HFFc6 (cell line): ENCODE data around the gene SRGAP3. TPM values are rescaled to one million over a fixed set of nuclear protein-coding genes. Genes with fewer than 3 reads are reported as not detected.

Experiments used
- DNase-seq: peaks from one replicate; pipeline ENCODE4 v3.0.0-alpha.2; 2018
- H3K27ac Mint-ChIP-seq: 2 replicates; pipeline ENCODE4 v1.8.0; 2020; ENCODE audit warnings: mild to moderate bottlenecking, mixed read lengths
- H3K27me3 Mint-ChIP-seq: 2 replicates; pipeline ENCODE4 v1.8.0; 2021; ENCODE audit warnings: mild to moderate bottlenecking, moderate library complexity, mixed read lengths; ENCODE audit not compliant: insufficient read depth
- H3K36me3 Mint-ChIP-seq: 2 replicates; pipeline ENCODE4 v1.8.0; 2021; ENCODE audit warnings: low read depth, mixed read lengths
- H3K4me1 Mint-ChIP-seq: 2 replicates; pipeline ENCODE4 v1.8.0; 2020; ENCODE audit warnings: low read depth, mixed read lengths
- H3K4me3 Mint-ChIP-seq: 2 replicates; pipeline ENCODE4 v1.8.0; 2020; ENCODE audit warnings: mild to moderate bottlenecking, moderate library complexity, mixed read lengths
- H3K9me3 Mint-ChIP-seq: 2 replicates; pipeline ENCODE4 v1.8.0; 2020; ENCODE audit warnings: mild to moderate bottlenecking, mixed read lengths
- total RNA-seq, 6 experiments: library from RNA; stranded (reverse); fragmentation: NEBNext Ultra II Directional; extraction: Animal tissue kit (Norgen Biotek cat#: 25700); gene quantifications; 2 replicates in 1 of 6; 3 replicates in 5 of 6; pipeline ENCODE4 v1.2.3, GENCODE V29; 2021
- TF ChIP-seq, protein P1 (sequence below): fragments of 200-600 bp; sonication (generic); IDR thresholded peaks from 2 replicates; pipeline ENCODE4 v1.5.0; 2021; ENCODE audit warnings: antibody characterized with exemption, mild to moderate bottlenecking

The SRGAP3 gene
- total RNA-seq, 6 experiments from 2014 or later, result 0.23 to 0.92 (median 0.77) TPM

- Mint-ChIP-seq H3K27ac (no peak overlapping the region), H3K9me3 (peaks cover 17% of the 10 kb centered on the region), H3K27me3 (no peaks in the 10 kb centered on the region), H3K36me3 (peaks cover 50% of the 10 kb centered on the region), H3K4me1 (peaks cover 34% of the 10 kb centered on the region), H3K4me3 (no peak overlapping the region)
- DNase-seq, result no peak
- TF ChIP-seq, protein P1, sequence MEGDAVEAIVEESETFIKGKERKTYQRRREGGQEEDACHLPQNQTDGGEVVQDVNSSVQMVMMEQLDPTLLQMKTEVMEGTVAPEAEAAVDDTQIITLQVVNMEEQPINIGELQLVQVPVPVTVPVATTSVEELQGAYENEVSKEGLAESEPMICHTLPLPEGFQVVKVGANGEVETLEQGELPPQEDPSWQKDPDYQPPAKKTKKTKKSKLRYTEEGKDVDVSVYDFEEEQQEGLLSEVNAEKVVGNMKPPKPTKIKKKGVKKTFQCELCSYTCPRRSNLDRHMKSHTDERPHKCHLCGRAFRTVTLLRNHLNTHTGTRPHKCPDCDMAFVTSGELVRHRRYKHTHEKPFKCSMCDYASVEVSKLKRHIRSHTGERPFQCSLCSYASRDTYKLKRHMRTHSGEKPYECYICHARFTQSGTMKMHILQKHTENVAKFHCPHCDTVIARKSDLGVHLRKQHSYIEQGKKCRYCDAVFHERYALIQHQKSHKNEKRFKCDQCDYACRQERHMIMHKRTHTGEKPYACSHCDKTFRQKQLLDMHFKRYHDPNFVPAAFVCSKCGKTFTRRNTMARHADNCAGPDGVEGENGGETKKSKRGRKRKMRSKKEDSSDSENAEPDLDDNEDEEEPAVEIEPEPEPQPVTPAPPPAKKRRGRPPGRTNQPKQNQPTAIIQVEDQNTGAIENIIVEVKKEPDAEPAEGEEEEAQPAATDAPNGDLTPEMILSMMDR, result no peak
Measured at GRCh38 chr3:8945890-8946600, 303.4 kb downstream of the SRGAP3 start.

- TF ChIP-seq, protein P1, result no peak
- Mint-ChIP-seq H3K4me3 (no peak overlapping the region), H3K27me3 (peaks cover 3% of the 10 kb centered on the region; the same call in 1 of the 2 replicates), H3K9me3 (peaks cover 17% of the 10 kb centered on the region), H3K27ac (no peak overlapping the region), H3K36me3 (peaks cover 63% of the 10 kb centered on the region), H3K4me1 (peaks cover 40% of the 10 kb centered on the region)
- DNase-seq, result no peak
Measured at GRCh38 chr3:8942746-8943488, 306.5 kb downstream of the SRGAP3 start.

DNA sequence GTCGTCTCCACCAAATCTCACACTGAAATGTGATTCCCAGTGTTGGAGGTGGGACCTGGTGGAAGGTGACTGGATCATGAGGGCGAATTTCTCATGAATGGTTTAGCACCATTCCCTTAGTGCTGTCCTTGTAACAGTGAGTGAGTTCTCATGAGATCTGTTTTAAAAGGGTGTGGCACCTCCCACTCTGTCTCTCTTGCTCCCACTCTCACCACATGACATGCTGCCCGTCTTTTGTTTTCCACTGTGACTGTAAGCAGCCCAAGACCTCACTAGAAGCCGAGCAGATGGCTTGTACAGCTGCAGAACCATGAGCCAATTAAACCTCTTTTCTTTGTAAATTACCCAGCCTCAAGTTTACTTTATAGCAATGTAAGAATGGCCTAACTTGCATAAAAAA, 307.3 kb downstream of the SRGAP3 start:
- H3K4me1 Mint-ChIP-seq, result peaks cover 40% of the 10 kb centered on the region
- peaks cover 3% of the 10 kb centered on the region; the same call in 1 of the 2 replicates for H3K27me3 Mint-ChIP-seq
- no peak overlapping the region for H3K4me3 Mint-ChIP-seq
- peaks cover 59% of the 10 kb centered on the region for H3K36me3 Mint-ChIP-seq
- no peak for DNase-seq
- peaks cover 17% of the 10 kb centered on the region for H3K9me3 Mint-ChIP-seq
- H3K27ac Mint-ChIP-seq, result peak overlapping the region; percentile 21; the same call in 1 of the 2 replicates
- TF ChIP-seq, protein P1, result no peak

DNA sequence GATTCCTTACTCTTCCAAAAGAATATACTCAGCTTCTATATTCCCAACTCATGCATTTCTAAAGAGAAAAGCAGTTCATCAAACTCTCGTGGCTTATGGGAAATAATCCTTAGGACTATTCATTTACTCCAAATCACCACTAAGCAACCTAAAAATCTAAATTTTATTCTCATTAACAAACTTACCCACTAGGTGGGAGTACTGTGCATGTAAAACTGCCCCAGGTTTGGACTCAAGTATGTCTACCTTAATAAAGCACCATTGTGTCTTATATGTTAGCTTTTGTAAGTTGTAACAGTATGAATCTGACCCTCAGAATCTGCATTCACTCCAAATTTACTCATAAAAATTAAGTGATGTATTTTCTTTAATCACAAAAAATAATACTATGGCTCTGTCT, 311.4 kb downstream of the SRGAP3 start:
- Mint-ChIP-seq H3K4me3 (no peak overlapping the region), H3K36me3 (peaks cover 64% of the 10 kb centered on the region), H3K9me3 (peaks cover 6% of the 10 kb centered on the region), H3K4me1 (peaks cover 75% of the 10 kb centered on the region), H3K27me3 (peaks cover 3% of the 10 kb centered on the region; the same call in 1 of the 2 replicates), H3K27ac (peak overlapping the region; percentile 98)
- TF ChIP-seq, protein P1, result peak; percentile 79
- peak; percentile 58 for DNase-seq

GRCh38 chr3:8937064-8938020, 312.1 kb downstream of the SRGAP3 start:
- H3K9me3 Mint-ChIP-seq, result no peaks in the 10 kb centered on the region
- peaks cover 3% of the 10 kb centered on the region; the same call in 1 of the 2 replicates for H3K27me3 Mint-ChIP-seq
- peaks cover 58% of the 10 kb centered on the region for H3K36me3 Mint-ChIP-seq
- peak overlapping the region; percentile 73 for H3K4me3 Mint-ChIP-seq
- peak overlapping the region; percentile 98 for H3K27ac Mint-ChIP-seq
- peaks cover 77% of the 10 kb centered on the region for H3K4me1 Mint-ChIP-seq
- peak; percentile 89 for DNase-seq
- TF ChIP-seq, protein P1, result no peak
